ENCODE data around the gene ALOX5AP. TPM values are rescaled to one million over a fixed set of nuclear protein-coding genes. Genes with fewer than 3 reads are reported as not detected.

Gene ALOX5AP
- total RNA-seq, 6 experiments from 2014 or later: not detected

GRCh38 chr13:30753030-30753616 is 17.8 kb downstream of the ALOX5AP start:
- H3K4me1 Mint-ChIP-seq (ENCODE audit: low read depth): peaks cover 9% of the 10 kb centered on the region
- DNase-seq: no peak
- peaks cover 5% of the 10 kb centered on the region; the same call in 1 of the 2 replicates for H3K9me3 Mint-ChIP-seq
- no peak overlapping the region for H3K27ac Mint-ChIP-seq
- peaks cover 5% of the 10 kb centered on the region for H3K36me3 Mint-ChIP-seq (ENCODE audit: low read depth)
- no peak overlapping the region for H3K4me3 Mint-ChIP-seq
- no peak for TF ChIP-seq CTCF (IDR thresholded peaks at IDR 0.05)
- H3K27me3 Mint-ChIP-seq (ENCODE audit: insufficient read depth): peaks cover 32% of the 10 kb centered on the region

- H3K4me1 Mint-ChIP-seq (ENCODE audit: low read depth): peaks cover 17% of the 10 kb centered on the region
- H3K9me3 Mint-ChIP-seq: 0 out of 2 replicates have a peak, but pooled peaks cover under 1% of the 10 kb centered on the region
- peaks cover 1% of the 10 kb centered on the region for H3K36me3 Mint-ChIP-seq (ENCODE audit: low read depth)
- H3K4me3 Mint-ChIP-seq: no peak overlapping the region
- no peak overlapping the region for H3K27ac Mint-ChIP-seq
- TF ChIP-seq CTCF (IDR thresholded peaks at IDR 0.05): no peak
- DNase-seq: no peak
- H3K27me3 Mint-ChIP-seq (ENCODE audit: insufficient read depth): peaks cover 36% of the 10 kb centered on the region
Measured at GRCh38 chr13:30755678-30756077, 20.3 kb downstream of the ALOX5AP start.

- Mint-ChIP-seq H3K27me3 (ENCODE audit: insufficient read depth) (peaks cover 21% of the 10 kb centered on the region), H3K9me3 (no peaks in the 10 kb centered on the region), H3K27ac (no peak overlapping the region), H3K4me3 (no peak overlapping the region), H3K4me1 (ENCODE audit: low read depth) (peaks cover 13% of the 10 kb centered on the region), H3K36me3 (ENCODE audit: low read depth) (no peaks in the 10 kb centered on the region)
- no peak for TF ChIP-seq CTCF (IDR thresholded peaks at IDR 0.05)
- no peak for DNase-seq
Measured at GRCh38 chr13:30757026-30757742, 21.8 kb downstream of the ALOX5AP start.

GRCh38 chr13:30759748-30760147 is 24.4 kb downstream of the ALOX5AP start:
- Mint-ChIP-seq H3K9me3 (no peaks in the 10 kb centered on the region), H3K4me1 (ENCODE audit: low read depth) (peaks cover 20% of the 10 kb centered on the region), H3K36me3 (ENCODE audit: low read depth) (no peaks in the 10 kb centered on the region), H3K27me3 (ENCODE audit: insufficient read depth) (peaks cover 13% of the 10 kb centered on the region), H3K27ac (no peak overlapping the region), H3K4me3 (no peak overlapping the region)
- no peak for DNase-seq
- TF ChIP-seq CTCF (IDR thresholded peaks at IDR 0.05): no peak

- no peak for DNase-seq
- H3K9me3 Mint-ChIP-seq: no peaks in the 10 kb centered on the region
- TF ChIP-seq CTCF (IDR thresholded peaks at IDR 0.05): no peak
Measured at GRCh38 chr13:30762643-30763042, 27.3 kb downstream of the ALOX5AP start.

More at GRCh38 chr13:30762643-30763042, 27.3 kb downstream of the ALOX5AP start:
- H3K4me1 Mint-ChIP-seq (ENCODE audit: low read depth): peaks cover 20% of the 10 kb centered on the region
- no peaks in the 10 kb centered on the region for H3K36me3 Mint-ChIP-seq (ENCODE audit: low read depth)
- H3K27me3 Mint-ChIP-seq (ENCODE audit: insufficient read depth): peaks cover 10% of the 10 kb centered on the region
- H3K27ac Mint-ChIP-seq: no peak overlapping the region
- H3K4me3 Mint-ChIP-seq: no peak overlapping the region
